Right cardiac atrium (tissue), 5 donors: ENCODE data around the gene CD80. TPM values are rescaled to one million over a fixed set of nuclear protein-coding genes. Genes with fewer than 3 reads are reported as not detected.

ENCODE experiments used
- ATAC-seq, 2 donors: fragments of 200-7000 bp; cut with Tn5 transposase; one replicate each; pipeline versions ENCODE4 v1.8.0 to v1.9.1; 2020; ENCODE audit warnings: moderate library complexity in 2 of 2, mild to moderate bottlenecking in 1 of 2
- DNase-seq, 3 donors: peaks; one replicate each; pipeline ENCODE4 v3.0.0-alpha.2; 2020
- H3K27ac ChIP-seq: one replicate; pipeline ENCODE4 v1.5.1; 2013; ENCODE audit warnings: mild to moderate bottlenecking, low read length, control low read depth, moderate library complexity
- H3K27me3 ChIP-seq: one replicate; pipeline ENCODE4 v1.6.1; 2013; ENCODE audit not compliant: control insufficient read depth, insufficient read depth
- H3K4me1 ChIP-seq: one replicate; pipeline ENCODE4 v1.6.1; 2013; ENCODE audit warnings: low read length; ENCODE audit not compliant: control insufficient read depth, insufficient read depth
- H3K4me3 ChIP-seq: one replicate; pipeline ENCODE4 v1.5.1; 2013; ENCODE audit warnings: low read length, control low read depth
- H3K9me3 ChIP-seq: one replicate; pipeline ENCODE4 v1.6.1; 2013; ENCODE audit warnings: low read length; ENCODE audit not compliant: control insufficient read depth
- WGBS: extraction: QIAGEN DNeasy Blood & Tissue Kit; methylation state at CpG from one replicate; pipeline ENCODE4 v1.1.7; 2013; 5-methylcytosine and 5-hydroxymethylcytosine counted together
- intact Hi-C, 4 donors: fragments of 100-400 bp; cut with DNase I; formaldehyde crosslinking; loops; one replicate each; pipeline versions ENCODE4 v1.11.0 to v1.14.0; 2022 to 2023
- polyA plus RNA-seq: library from polyadenylated mRNA; stranded (reverse); fragments of 200-250 nt; gene quantifications from one replicate; pipeline ENCODE4 v1.2.3, GENCODE V29; 2013
- total RNA-seq, 4 donors: library from RNA; stranded (reverse); fragmentation: NEBNext Ultra II Directional; extraction: Animal tissue kit (Norgen Biotek cat#: 25700); gene quantifications; one replicate each; pipeline ENCODE4 v1.2.1, GENCODE V29; 2021
- donor health status: healthy with polysubstance abuse.
- donor health status: DM: no; HTN: yes; CAD: no.
- donor health status: DM: no; HTN: no; CAD: no.
- donor health status: DM: no; HTN: yes; CAD: no; lungs with severe emphysema.
- donor health status: DM: yes; HTN: yes; CAD: no.

The CD80 gene
- total and polyA plus RNA-seq, 5 donors = 0.14 to 0.54 (median 0.21) TPM; not detected in 1

GRCh38 chr3:119494597-119494996, 64.8 kb downstream of the CD80 start:
- Histone ChIP-seq H3K9me3 (no peaks in the 10 kb centered on the region), H3K4me3 (no peak overlapping the region), H3K27ac (no peak overlapping the region), H3K4me1 (peaks cover 3% of the 10 kb centered on the region), H3K27me3 (no peaks in the 10 kb centered on the region)
- ATAC-seq = no peak
- 83% methylated on average over 2 of the region's 2 CpGs for WGBS
- DNase-seq = no peak
- intact Hi-C loops = no loop called here

GRCh38 chr3:119492810-119493209, 66.6 kb downstream of the CD80 start:
- no peaks in the 10 kb centered on the region for H3K9me3 ChIP-seq
- H3K4me3 ChIP-seq = no peak overlapping the region
- intact Hi-C loops = no loop called here
- H3K27me3 ChIP-seq = no peaks in the 10 kb centered on the region
- no peak overlapping the region for H3K27ac ChIP-seq
- H3K4me1 ChIP-seq = no peaks in the 10 kb centered on the region
- DNase-seq (no peak), ATAC-seq (no peak)
- 92% methylated on average over 3 of the region's 3 CpGs for WGBS

GRCh38 chr3:119492128-119492527, 67.3 kb downstream of the CD80 start:
- DNase-seq (no peak), ATAC-seq (no peak)
- H3K9me3 ChIP-seq = no peaks in the 10 kb centered on the region
- H3K27ac ChIP-seq = no peak overlapping the region
- no peaks in the 10 kb centered on the region for H3K27me3 ChIP-seq
- H3K4me1 ChIP-seq = no peaks in the 10 kb centered on the region
- intact Hi-C loops = no loop called here
- no peak overlapping the region for H3K4me3 ChIP-seq
- 94% methylated on average over 2 of the region's 2 CpGs for WGBS

- 94% methylated on average over 2 of the region's 2 CpGs for WGBS
- Histone ChIP-seq H3K9me3 (no peaks in the 10 kb centered on the region), H3K4me1 (no peaks in the 10 kb centered on the region), H3K27ac (no peak overlapping the region), H3K27me3 (no peaks in the 10 kb centered on the region), H3K4me3 (no peak overlapping the region)
- no peak for ATAC-seq
- intact Hi-C loops = no loop called here
- DNase-seq = no peak
Measured at GRCh38 chr3:119490153-119490552, 69.3 kb downstream of the CD80 start.

GRCh38 chr3:119485563-119485962, 73.9 kb downstream of the CD80 start:
- WGBS = 81% methylated on average over 2 of the region's 2 CpGs
- Histone ChIP-seq H3K27ac (no peak overlapping the region), H3K27me3 (no peaks in the 10 kb centered on the region), H3K9me3 (no peaks in the 10 kb centered on the region), H3K4me1 (no peaks in the 10 kb centered on the region), H3K4me3 (no peak overlapping the region)
- intact Hi-C loops = no loop called here
- DNase-seq (no peak), ATAC-seq (peak; percentile 66 to 84)

GRCh38 chr3:119483101-119483500, 76.3 kb downstream of the CD80 start:
- Histone ChIP-seq H3K9me3 (no peaks in the 10 kb centered on the region), H3K27me3 (no peaks in the 10 kb centered on the region), H3K27ac (no peak overlapping the region), H3K4me3 (no peak overlapping the region), H3K4me1 (no peaks in the 10 kb centered on the region)
- intact Hi-C loops = no loop called here
- DNase-seq (no peak), ATAC-seq (no peak)
- WGBS = 88% methylated on average over 1 of the region's 1 CpG

DNA sequence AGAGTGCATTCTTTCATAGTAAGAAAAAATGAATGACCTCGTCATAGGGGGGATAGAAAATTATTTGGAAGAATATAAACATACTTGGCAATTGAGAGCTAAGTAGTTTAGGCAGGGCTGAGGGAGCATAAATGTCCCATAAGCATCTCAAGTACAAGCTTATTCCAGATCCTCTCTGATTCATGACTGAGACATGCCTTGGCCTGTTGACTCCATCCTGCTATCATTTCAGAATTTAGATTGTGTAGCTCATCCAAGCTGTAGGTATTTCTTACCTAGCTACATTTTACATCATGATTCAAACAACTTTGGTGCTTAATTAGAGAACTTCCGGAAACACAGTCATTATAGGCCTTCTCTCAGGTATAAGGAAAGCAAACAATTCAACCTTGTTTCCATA, 78.3 kb downstream of the CD80 start:
- 96% methylated on average over 2 of the region's 2 CpGs for WGBS

More for the DNA sequence above, 78.3 kb downstream of the CD80 start:
- no peak for ATAC-seq
- Histone ChIP-seq H3K27ac (no peak overlapping the region), H3K4me1 (no peaks in the 10 kb centered on the region), H3K27me3 (no peaks in the 10 kb centered on the region), H3K9me3 (no peaks in the 10 kb centered on the region), H3K4me3 (no peak overlapping the region)
- no peak for DNase-seq
- intact Hi-C loops = no loop called here

Other genes with a start within 250 kb of the CD80 start
- gene TMEM39A, start 96.0 kb downstream of the CD80 start, total RNA-seq = 10 to 100 TPM; 18.4 to 36.0 (median 24.3) TPM
- gene TMEM39A, start 96.0 kb downstream of the CD80 start, polyA plus RNA-seq = 6.7 TPM
- gene POGLUT1, start 90.7 kb downstream of the CD80 start, total RNA-seq = 10 to 100 TPM in 1 of 4 donors, 1 to 10 TPM in 3; 5.9 to 14.1 (median 7.6) TPM
- gene POGLUT1, start 90.7 kb downstream of the CD80 start, polyA plus RNA-seq = 4.5 TPM
- 100 to 1,000 TPM; 205 to 254 (median 232) TPM for gene TIMMDC1, start 61.1 kb downstream of the CD80 start, total RNA-seq
- gene TIMMDC1, start 61.1 kb downstream of the CD80 start, polyA plus RNA-seq = 146 TPM
- gene ADPRH, start 19.9 kb upstream of the CD80 start, total RNA-seq = 10 to 100 TPM in 3 of 4 donors, 1 to 10 TPM in 1; 9.5 to 11.9 (median 10.3) TPM
- gene ADPRH, start 19.9 kb upstream of the CD80 start, polyA plus RNA-seq = 6.5 TPM
- 1 to 10 TPM; 4.3 to 7.5 (median 5.5) TPM for gene PLA1A, start 38.3 kb upstream of the CD80 start, total RNA-seq
- 4.4 TPM for gene PLA1A, start 38.3 kb upstream of the CD80 start, polyA plus RNA-seq
- 100 to 1,000 TPM; 348 to 827 (median 453) TPM for gene POPDC2, start 101.0 kb upstream of the CD80 start, total RNA-seq
- gene POPDC2, start 101.0 kb upstream of the CD80 start, polyA plus RNA-seq = 504 TPM
- 100 to 1,000 TPM; 108 to 138 (median 132) TPM for gene COX17, start 117.8 kb upstream of the CD80 start, total RNA-seq
- 622 TPM for gene COX17, start 117.8 kb upstream of the CD80 start, polyA plus RNA-seq
- gene CFAP91, start 143.4 kb upstream of the CD80 start, total RNA-seq = 1 to 10 TPM in 3 of 4 donors, under 1 TPM in 1; 0.80 to 1.7 (median 1.3) TPM
- gene CFAP91, start 143.4 kb upstream of the CD80 start, polyA plus RNA-seq = 0.50 TPM
- under 1 TPM in 1 of 4 donors, not detected in 3; 0.18 TPM for gene NR1I2, start 222.5 kb upstream of the CD80 start, total RNA-seq
- 0.07 TPM for gene NR1I2, start 222.5 kb upstream of the CD80 start, polyA plus RNA-seq